SK-N-SH (cell line): Measurements from ENCODE around the gene ZNF516. TPM values are rescaled to one million over a fixed set of nuclear protein-coding genes. Genes with fewer than 3 reads are reported as not detected.

Source experiments
- CTCF ChIA-PET: fragments of 300-600, 350-600 bp; formaldehyde crosslinking; extraction: SDS; loops from one replicate; lab custom pipeline; 2021; lab: Yijun Ruan, JAX
- POLR2A ChIA-PET: fragments of 350-600 bp; sonication (Branson Sonifier 250); formaldehyde crosslinking; extraction: SDS; loops from one replicate; lab custom pipeline; 2020; ENCODE audit warnings: antibody characterized with exemption, inconsistent platforms; lab: Yijun Ruan, JAX
- DNase-seq: peaks from one replicate; pipeline ENCODE4 v3.0.0; 2012
- H2AFZ ChIP-seq: fragments of 200-600 bp; sonication (generic); 2 replicates; pipeline ENCODE4 v1.8.1; 2016; ENCODE audit warnings: antibody characterized with exemption, mild to moderate bottlenecking, low read depth
- H3F3A ChIP-seq: fragments of 200-600 bp; sonication (generic); replicated peaks from 2 replicates; pipeline ENCODE3; 2016; ENCODE audit warnings: antibody characterized with exemption, mild to moderate bottlenecking; ENCODE audit not compliant: insufficient read depth
- H3K27ac ChIP-seq, 2 experiments: fragments of 200-500 bp in 1 of 2; fragments of 200-600 bp in 1 of 2; sonication (Bioruptor generic) in 1 of 2; sonication (generic), shearing (Covaris generic) in 1 of 2; 2 replicates each; pipeline versions ENCODE4 v1.5.1 to v1.6.1; 2014 to 2016; ENCODE audit warnings: low read depth in 2 of 2, inconsistent platforms in 1 of 2, low read length in 1 of 2, mild to moderate bottlenecking in 1 of 2, mixed read lengths in 1 of 2
- H3K27me3 ChIP-seq: fragments of 200-600 bp; sonication (generic), shearing (Covaris generic); 2 replicates; pipeline ENCODE4 v1.6.1; 2016; ENCODE audit warnings: mixed run types; ENCODE audit not compliant: insufficient read depth
- H3K36me3 ChIP-seq, 2 experiments: fragments of 200-500 bp in 1 of 2; fragments of 200-600 bp in 1 of 2; sonication (Bioruptor generic) in 1 of 2; sonication (generic) in 1 of 2; replicated peaks in 1 of 2; 2 replicates each; pipeline versions ENCODE3 to v1.5.1; 2014 to 2016; ENCODE audit warnings: low read length in 1 of 2, mild to moderate bottlenecking in 1 of 2; ENCODE audit not compliant: insufficient read depth in 2 of 2, control insufficient read depth in 1 of 2
- H3K4me1 ChIP-seq, 2 experiments: fragments of 200-500 bp in 1 of 2; fragments of 200-600 bp in 1 of 2; sonication (Bioruptor generic) in 1 of 2; sonication (generic), shearing (Covaris generic) in 1 of 2; 2 replicates each; pipeline versions ENCODE4 v1.5.1 to v1.6.1; 2014 to 2016; ENCODE audit warnings: low read depth in 1 of 2, low read length in 1 of 2, mixed run types in 1 of 2; ENCODE audit not compliant: insufficient read depth in 2 of 2, control insufficient read depth in 1 of 2
- H3K4me2 ChIP-seq: fragments of 200-600 bp; sonication (generic), shearing (Covaris generic); 2 replicates; pipeline ENCODE4 v1.6.1; 2017; ENCODE audit warnings: mixed run types
- H3K4me3 ChIP-seq, 2 experiments: fragments of 200-500 bp in 1 of 2; fragments of 200-600 bp in 1 of 2; sonication (Bioruptor generic) in 1 of 2; sonication (generic), shearing (Covaris generic) in 1 of 2; 2 replicates each; pipeline versions ENCODE4 v1.5.1 to v1.8.1; 2014 to 2016; ENCODE audit warnings: low read depth in 2 of 2, inconsistent platforms in 1 of 2, low read length in 1 of 2, mild to moderate bottlenecking in 1 of 2, mixed read lengths in 1 of 2, moderate library complexity in 1 of 2
- H3K79me2 ChIP-seq: fragments of 200-600 bp; sonication (generic); 2 replicates; pipeline ENCODE4 v1.8.1; 2017; ENCODE audit warnings: mild to moderate bottlenecking; ENCODE audit not compliant: insufficient read depth
- H3K9ac ChIP-seq: fragments of 200-600 bp; sonication (generic); 2 replicates; pipeline ENCODE4 v1.6.1; 2017; ENCODE audit warnings: mixed run types
- H3K9me2 ChIP-seq: fragments of 200-600 bp; sonication (generic); 2 replicates; pipeline ENCODE4 v1.6.1; 2017; ENCODE audit warnings: mixed run types
- H3K9me3 ChIP-seq: fragments of 200-600 bp; sonication (generic); 2 replicates; pipeline ENCODE4 v1.6.1; 2017; ENCODE audit warnings: mixed run types, mild to moderate bottlenecking, moderate library complexity
- H4K20me1 ChIP-seq: fragments of 200-600 bp; sonication (generic); 2 replicates; pipeline ENCODE4 v1.6.1; 2017; ENCODE audit warnings: mild to moderate bottlenecking, mixed run types; ENCODE audit not compliant: insufficient read depth
- CHD2 ChIP-seq: fragments of 150-350 bp; IDR thresholded peaks from 2 replicates; pipeline ENCODE4 v1.6.1; 2018; ENCODE audit warnings: low read length; ENCODE audit not compliant: partially characterized antibody
- GATA2 ChIP-seq: sonication (generic); formaldehyde crosslinking; IDR thresholded peaks from 2 replicates; pipeline ENCODE4 v1.5.0; 2020; ENCODE audit warnings: mild to moderate bottlenecking, missing genetic modification reagents
- MXI1 ChIP-seq: IDR thresholded peaks from 2 replicates; pipeline ENCODE4 v1.6.1; 2012; ENCODE audit warnings: mild to moderate bottlenecking, low read depth, low read length, improper control_type of control experiment
- NFIC ChIP-seq: IDR thresholded peaks from 2 replicates; pipeline ENCODE4 v1.4.0; 2012; ENCODE audit warnings: borderline replicate concordance
- NRF1 ChIP-seq: IDR thresholded peaks from 2 replicates; pipeline ENCODE4 v1.6.1; 2012; ENCODE audit warnings: low read depth, mild to moderate bottlenecking, low read length
- RAD21 ChIP-seq: IDR thresholded peaks from 2 replicates; pipeline ENCODE4 v1.6.1; 2012; ENCODE audit warnings: mild to moderate bottlenecking, low read length
- RCOR1 ChIP-seq: fragments of 150-350 bp; IDR thresholded peaks from 2 replicates; pipeline ENCODE4 v1.6.1; 2017; ENCODE audit warnings: antibody characterized with exemption, low read length
- RXRA ChIP-seq: IDR thresholded peaks from 2 replicates; pipeline ENCODE4 v1.4.0; 2012; ENCODE audit warnings: low read depth, mild to moderate bottlenecking, borderline replicate concordance
- SMC3 ChIP-seq: IDR thresholded peaks from 2 replicates; pipeline ENCODE4 v1.6.1; 2012; ENCODE audit warnings: low read depth, low read length, improper control_type of control experiment
- TAF1 ChIP-seq: IDR thresholded peaks from 2 replicates; pipeline ENCODE4 v1.6.1; 2012; ENCODE audit warnings: low read depth, mild to moderate bottlenecking, low read length, moderate library complexity, borderline replicate concordance
- TCF12 ChIP-seq: IDR thresholded peaks from 2 replicates; pipeline ENCODE4 v1.4.0; 2012
- YY1 ChIP-seq: IDR thresholded peaks from 2 replicates; pipeline ENCODE4 v1.4.0; 2012; ENCODE audit warnings: low read depth, mild to moderate bottlenecking
- WGBS: methylation state at CpG from one replicate; pipeline ENCODE4 v1.1.6; 2017; ENCODE audit warnings: low lambda C conversion rate; 5-methylcytosine and 5-hydroxymethylcytosine counted together
- polyA plus RNA-seq, 3 experiments: library from polyadenylated mRNA; depleted of rRNA; stranded (reverse); fragments of >200 nt; gene quantifications; 2 replicates each; pipeline ENCODE4 v1.2.3, GENCODE V29; 2012
- TF ChIP-seq, protein P1 (sequence below): IDR thresholded peaks from 2 replicates; pipeline ENCODE4 v1.4.0; 2012; ENCODE audit warnings: low read depth, borderline replicate concordance
- TF ChIP-seq, protein P2 (sequence below): fragments of 150-350 bp; IDR thresholded peaks from 2 replicates; pipeline ENCODE4 v1.6.1; 2017; ENCODE audit warnings: antibody characterized with exemption, low read length, low read depth, borderline replicate concordance
- TF ChIP-seq, protein P3 (sequence below): IDR thresholded peaks from 2 replicates; pipeline ENCODE4 v1.4.0; 2012; ENCODE audit warnings: low read depth
- TF ChIP-seq, protein P4 (sequence below): IDR thresholded peaks from 2 replicates; pipeline ENCODE4 v1.6.1; 2012; ENCODE audit warnings: mild to moderate bottlenecking, low read depth, low read length, moderate library complexity
- TF ChIP-seq, protein P5 (sequence below): fragments of 150-350 bp; IDR thresholded peaks from 2 replicates; pipeline ENCODE4 v1.6.1; 2016; ENCODE audit warnings: mild to moderate bottlenecking, low read depth, low read length

Gene ZNF516
- polyA plus RNA-seq, 1 of the 3 experiments (the other 2 are of a cell fraction): 4.4 TPM

DNA sequence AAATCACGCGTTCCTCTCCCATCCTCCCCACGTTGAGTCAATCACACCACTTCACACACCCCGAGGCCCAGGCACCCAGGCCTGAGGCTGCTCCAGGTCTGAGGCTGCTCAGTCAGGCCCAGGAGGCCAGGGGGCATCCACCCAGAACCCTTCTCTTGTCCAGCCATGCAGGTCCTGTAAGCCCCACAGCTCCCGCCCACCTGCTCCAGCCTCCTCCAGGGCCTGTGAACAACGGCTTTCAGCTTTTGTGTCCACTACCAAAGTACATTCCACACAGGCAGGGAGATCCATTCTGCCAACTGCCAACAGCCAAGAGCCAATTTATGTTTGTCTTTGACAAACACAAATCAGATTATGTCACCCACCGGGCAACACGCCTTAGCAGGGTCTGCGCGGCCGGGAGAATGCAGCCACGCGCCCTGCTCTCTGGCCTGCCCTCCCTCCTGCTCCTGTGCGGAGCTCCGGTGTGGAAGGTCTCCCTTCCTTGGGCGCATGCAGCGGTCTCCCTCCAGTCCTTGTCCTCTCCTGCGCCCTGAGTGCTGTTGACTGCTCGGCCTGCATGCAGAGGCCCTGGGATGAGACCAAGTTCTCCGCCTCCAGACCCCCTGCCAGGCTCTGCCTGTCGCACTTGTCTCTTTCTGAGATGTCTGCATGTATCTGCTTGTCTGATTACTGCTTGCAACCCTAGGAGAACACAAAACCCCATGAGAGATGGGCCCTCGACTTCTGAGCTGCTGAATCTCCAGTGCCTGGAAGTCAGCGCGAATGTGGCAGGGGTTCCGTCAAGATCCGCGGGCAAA is 146.6 kb downstream of the ZNF516 start:
- POLR2A ChIA-PET: no interaction called here
- H3K9me2 ChIP-seq: no peaks in the 10 kb centered on the region
- H3K27me3 ChIP-seq: no peaks in the 10 kb centered on the region
- H3K27ac ChIP-seq: no peak overlapping the region
- TF ChIP-seq GATA2 (CRISPR knock-in tag) (no peak), RAD21 (no peak), TCF12 (no peak), MXI1 (no peak), NRF1 (no peak), TAF1 (no peak)
- TF ChIP-seq, protein P1, sequence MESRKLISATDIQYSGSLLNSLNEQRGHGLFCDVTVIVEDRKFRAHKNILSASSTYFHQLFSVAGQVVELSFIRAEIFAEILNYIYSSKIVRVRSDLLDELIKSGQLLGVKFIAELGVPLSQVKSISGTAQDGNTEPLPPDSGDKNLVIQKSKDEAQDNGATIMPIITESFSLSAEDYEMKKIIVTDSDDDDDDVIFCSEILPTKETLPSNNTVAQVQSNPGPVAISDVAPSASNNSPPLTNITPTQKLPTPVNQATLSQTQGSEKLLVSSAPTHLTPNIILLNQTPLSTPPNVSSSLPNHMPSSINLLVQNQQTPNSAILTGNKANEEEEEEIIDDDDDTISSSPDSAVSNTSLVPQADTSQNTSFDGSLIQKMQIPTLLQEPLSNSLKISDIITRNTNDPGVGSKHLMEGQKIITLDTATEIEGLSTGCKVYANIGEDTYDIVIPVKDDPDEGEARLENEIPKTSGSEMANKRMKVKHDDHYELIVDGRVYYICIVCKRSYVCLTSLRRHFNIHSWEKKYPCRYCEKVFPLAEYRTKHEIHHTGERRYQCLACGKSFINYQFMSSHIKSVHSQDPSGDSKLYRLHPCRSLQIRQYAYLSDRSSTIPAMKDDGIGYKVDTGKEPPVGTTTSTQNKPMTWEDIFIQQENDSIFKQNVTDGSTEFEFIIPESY: no peak
- no peaks in the 10 kb centered on the region for H3K79me2 ChIP-seq
- no peak for DNase-seq
- peaks cover 7 to 12% of the 10 kb centered on the region in 2 experiments; a peak in 3 of 4 replicates for H3K4me1 ChIP-seq
- H3K9me3 ChIP-seq: no peaks in the 10 kb centered on the region
- H3F3A ChIP-seq: no peaks in the 10 kb centered on the region
- H3K4me2 ChIP-seq: no peak overlapping the region
- WGBS: 76% methylated on average over 20 of the region's 27 CpGs
- CTCF ChIA-PET: interaction anchor here (0.8 to 1.7 kb wide), 12 partner anchors 10 to 1998 kb away, joined by 3 to 5 read pairs (median 3); no protein-coding TSS in a partner anchor
- H4K20me1 ChIP-seq: no peaks in the 10 kb centered on the region
- no peak overlapping the region; a peak in 1 of 4 replicates for H3K4me3 ChIP-seq
- H3K9ac ChIP-seq: no peak overlapping the region
- H3K36me3 ChIP-seq: no peaks in the 10 kb centered on the region
- H2AFZ ChIP-seq: no peak overlapping the region

DNA sequence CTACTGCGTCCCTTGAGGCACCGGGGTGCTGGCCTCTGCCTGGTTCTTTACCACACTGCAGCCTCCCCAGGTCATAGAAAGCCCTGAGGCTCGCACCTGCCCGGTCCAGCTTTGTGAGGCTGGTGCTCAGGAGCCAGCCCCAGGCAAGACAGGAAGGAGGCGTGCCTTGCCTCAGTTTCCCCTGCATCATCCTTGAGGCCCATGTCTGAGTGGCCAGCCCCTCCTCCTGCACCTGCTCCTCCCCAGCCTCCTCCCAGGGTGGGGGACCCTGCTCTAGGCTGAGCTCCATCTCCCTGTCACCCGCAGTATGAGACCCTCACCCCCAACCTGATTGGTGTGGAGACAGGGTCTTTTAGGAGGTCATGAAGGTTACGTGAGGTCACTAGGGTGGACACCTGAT is 147.7 kb downstream of the ZNF516 start:
- H3K27ac ChIP-seq: no peak overlapping the region
- H3K9me2 ChIP-seq: no peaks in the 10 kb centered on the region
- POLR2A ChIA-PET: no interaction called here
- H4K20me1 ChIP-seq: no peaks in the 10 kb centered on the region
- H3F3A ChIP-seq: no peaks in the 10 kb centered on the region
- 74% methylated on average over 3 of the region's 7 CpGs for WGBS
- no peak overlapping the region for H3K4me3 ChIP-seq
- no peaks in the 10 kb centered on the region for H3K79me2 ChIP-seq
- H3K9me3 ChIP-seq: no peaks in the 10 kb centered on the region
- no peak overlapping the region for H3K9ac ChIP-seq
- no peaks in the 10 kb centered on the region for H3K36me3 ChIP-seq
- CTCF ChIA-PET: interaction anchor here (0.9 to 1.3 kb wide), 3 partner anchors 72 to 1724 kb away, joined by 3 to 5 read pairs (median 3); no protein-coding TSS in a partner anchor
- no peak overlapping the region for H3K4me2 ChIP-seq
- H3K4me1 ChIP-seq: peaks cover 5 to 10% of the 10 kb centered on the region in 2 experiments; a peak in 3 of 4 replicates
- DNase-seq: no peak
- no peaks in the 10 kb centered on the region for H3K27me3 ChIP-seq
- no peak overlapping the region for H2AFZ ChIP-seq
- TF ChIP-seq YY1: no peak
- TF ChIP-seq, protein P2, sequence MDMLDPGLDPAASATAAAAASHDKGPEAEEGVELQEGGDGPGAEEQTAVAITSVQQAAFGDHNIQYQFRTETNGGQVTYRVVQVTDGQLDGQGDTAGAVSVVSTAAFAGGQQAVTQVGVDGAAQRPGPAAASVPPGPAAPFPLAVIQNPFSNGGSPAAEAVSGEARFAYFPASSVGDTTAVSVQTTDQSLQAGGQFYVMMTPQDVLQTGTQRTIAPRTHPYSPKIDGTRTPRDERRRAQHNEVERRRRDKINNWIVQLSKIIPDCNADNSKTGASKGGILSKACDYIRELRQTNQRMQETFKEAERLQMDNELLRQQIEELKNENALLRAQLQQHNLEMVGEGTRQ: no peak
- no peak for TF ChIP-seq CHD2
- TF ChIP-seq, protein P3, sequence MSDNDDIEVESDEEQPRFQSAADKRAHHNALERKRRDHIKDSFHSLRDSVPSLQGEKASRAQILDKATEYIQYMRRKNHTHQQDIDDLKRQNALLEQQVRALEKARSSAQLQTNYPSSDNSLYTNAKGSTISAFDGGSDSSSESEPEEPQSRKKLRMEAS: no peak
- no peak for TF ChIP-seq NRF1
- TF ChIP-seq RCOR1: no peak
- TF ChIP-seq GATA2 (CRISPR knock-in tag): no peak
- TF ChIP-seq, protein P4, sequence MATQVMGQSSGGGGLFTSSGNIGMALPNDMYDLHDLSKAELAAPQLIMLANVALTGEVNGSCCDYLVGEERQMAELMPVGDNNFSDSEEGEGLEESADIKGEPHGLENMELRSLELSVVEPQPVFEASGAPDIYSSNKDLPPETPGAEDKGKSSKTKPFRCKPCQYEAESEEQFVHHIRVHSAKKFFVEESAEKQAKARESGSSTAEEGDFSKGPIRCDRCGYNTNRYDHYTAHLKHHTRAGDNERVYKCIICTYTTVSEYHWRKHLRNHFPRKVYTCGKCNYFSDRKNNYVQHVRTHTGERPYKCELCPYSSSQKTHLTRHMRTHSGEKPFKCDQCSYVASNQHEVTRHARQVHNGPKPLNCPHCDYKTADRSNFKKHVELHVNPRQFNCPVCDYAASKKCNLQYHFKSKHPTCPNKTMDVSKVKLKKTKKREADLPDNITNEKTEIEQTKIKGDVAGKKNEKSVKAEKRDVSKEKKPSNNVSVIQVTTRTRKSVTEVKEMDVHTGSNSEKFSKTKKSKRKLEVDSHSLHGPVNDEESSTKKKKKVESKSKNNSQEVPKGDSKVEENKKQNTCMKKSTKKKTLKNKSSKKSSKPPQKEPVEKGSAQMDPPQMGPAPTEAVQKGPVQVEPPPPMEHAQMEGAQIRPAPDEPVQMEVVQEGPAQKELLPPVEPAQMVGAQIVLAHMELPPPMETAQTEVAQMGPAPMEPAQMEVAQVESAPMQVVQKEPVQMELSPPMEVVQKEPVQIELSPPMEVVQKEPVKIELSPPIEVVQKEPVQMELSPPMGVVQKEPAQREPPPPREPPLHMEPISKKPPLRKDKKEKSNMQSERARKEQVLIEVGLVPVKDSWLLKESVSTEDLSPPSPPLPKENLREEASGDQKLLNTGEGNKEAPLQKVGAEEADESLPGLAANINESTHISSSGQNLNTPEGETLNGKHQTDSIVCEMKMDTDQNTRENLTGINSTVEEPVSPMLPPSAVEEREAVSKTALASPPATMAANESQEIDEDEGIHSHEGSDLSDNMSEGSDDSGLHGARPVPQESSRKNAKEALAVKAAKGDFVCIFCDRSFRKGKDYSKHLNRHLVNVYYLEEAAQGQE: no peak
- TF ChIP-seq RXRA: no peak
- no peak for TF ChIP-seq SMC3
- no peak for TF ChIP-seq NFIC
- TF ChIP-seq, protein P5, sequence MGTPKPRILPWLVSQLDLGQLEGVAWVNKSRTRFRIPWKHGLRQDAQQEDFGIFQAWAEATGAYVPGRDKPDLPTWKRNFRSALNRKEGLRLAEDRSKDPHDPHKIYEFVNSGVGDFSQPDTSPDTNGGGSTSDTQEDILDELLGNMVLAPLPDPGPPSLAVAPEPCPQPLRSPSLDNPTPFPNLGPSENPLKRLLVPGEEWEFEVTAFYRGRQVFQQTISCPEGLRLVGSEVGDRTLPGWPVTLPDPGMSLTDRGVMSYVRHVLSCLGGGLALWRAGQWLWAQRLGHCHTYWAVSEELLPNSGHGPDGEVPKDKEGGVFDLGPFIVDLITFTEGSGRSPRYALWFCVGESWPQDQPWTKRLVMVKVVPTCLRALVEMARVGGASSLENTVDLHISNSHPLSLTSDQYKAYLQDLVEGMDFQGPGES: no peak
